A673 (cell line): ENCODE data around the gene DNAJB4.
A peak's percentile ranks its signal among the peaks of the same experiment; 100 is the strongest.

ENCODE experiments used
- EZH2 ChIP-seq: fragments of 200-600 bp; sonication (generic); IDR thresholded peaks from 2 replicates; pipeline ENCODE4 v1.6.1; 2017; ENCODE audit warnings: borderline replicate concordance, low read depth, mild to moderate bottlenecking, mixed read lengths, antibody characterized with exemption, low read length; ENCODE audit not compliant: poor library complexity, severe bottlenecking
- TF ChIP-seq, protein P1 (sequence below): fragments of 300-800, 200-600 bp; sonication (generic); conservative IDR thresholded peaks from 2 replicates; pipeline ENCODE4 v1.5.1; 2017; ENCODE audit warnings: low read depth, mild to moderate bottlenecking, antibody characterized with exemption, low read length, moderate library complexity, mixed read lengths

GRCh38 chr1:78045926-78046778, 41.4 kb downstream of the DNAJB4 start, which contains the start of gene GIPC2:
- TF ChIP-seq, protein P1, sequence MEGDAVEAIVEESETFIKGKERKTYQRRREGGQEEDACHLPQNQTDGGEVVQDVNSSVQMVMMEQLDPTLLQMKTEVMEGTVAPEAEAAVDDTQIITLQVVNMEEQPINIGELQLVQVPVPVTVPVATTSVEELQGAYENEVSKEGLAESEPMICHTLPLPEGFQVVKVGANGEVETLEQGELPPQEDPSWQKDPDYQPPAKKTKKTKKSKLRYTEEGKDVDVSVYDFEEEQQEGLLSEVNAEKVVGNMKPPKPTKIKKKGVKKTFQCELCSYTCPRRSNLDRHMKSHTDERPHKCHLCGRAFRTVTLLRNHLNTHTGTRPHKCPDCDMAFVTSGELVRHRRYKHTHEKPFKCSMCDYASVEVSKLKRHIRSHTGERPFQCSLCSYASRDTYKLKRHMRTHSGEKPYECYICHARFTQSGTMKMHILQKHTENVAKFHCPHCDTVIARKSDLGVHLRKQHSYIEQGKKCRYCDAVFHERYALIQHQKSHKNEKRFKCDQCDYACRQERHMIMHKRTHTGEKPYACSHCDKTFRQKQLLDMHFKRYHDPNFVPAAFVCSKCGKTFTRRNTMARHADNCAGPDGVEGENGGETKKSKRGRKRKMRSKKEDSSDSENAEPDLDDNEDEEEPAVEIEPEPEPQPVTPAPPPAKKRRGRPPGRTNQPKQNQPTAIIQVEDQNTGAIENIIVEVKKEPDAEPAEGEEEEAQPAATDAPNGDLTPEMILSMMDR = no peak
- peak; percentile 44 for TF ChIP-seq EZH2
